Measurements from ENCODE around the gene SEMA5B. TPM values are rescaled to one million over a fixed set of nuclear protein-coding genes. Genes with fewer than 3 reads are reported as not detected.

SEMA5B gene
- total and polyA plus RNA-seq, 2 of the 4 experiments (the other 2 are of a cell fraction) = not detected

DNA sequence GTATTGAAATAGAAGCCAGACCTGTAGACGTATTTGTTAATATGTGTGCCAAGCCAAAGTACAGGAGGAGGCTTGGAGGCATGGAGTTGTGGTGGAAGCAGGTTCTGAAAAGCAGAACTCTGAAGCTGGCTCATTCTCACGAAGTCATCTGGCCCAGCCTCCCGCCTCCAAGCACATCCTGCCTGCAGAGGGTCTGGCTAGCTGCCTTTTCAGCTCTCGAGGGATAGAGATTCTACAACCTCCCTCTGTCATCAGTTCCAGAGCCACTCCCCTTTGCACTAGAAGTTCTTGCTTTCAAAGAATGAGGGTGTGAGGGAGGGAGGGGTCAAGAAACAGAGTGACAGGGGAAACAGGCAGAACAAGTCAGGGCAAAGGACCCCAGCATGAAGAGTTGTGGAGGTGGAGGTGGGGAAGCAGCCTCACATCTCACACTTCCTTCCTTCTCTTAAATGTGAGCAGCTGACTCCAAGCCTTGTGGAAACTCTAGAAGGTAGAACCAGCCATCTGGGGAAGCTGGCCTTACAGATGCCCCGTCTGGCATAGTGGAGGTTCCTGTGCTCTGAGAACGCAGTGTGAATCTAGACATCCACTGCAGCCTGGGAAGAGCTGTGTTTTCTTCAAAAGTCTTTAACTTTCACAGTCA, 137.4 kb downstream of the SEMA5B start:
- no peak overlapping the region for H3K14ac ChIP-seq (replicated peaks; ENCODE audit: low read depth, low read length)
- no peaks in the 10 kb centered on the region for H3K79me1 ChIP-seq (ENCODE audit: low read depth in 1 of 2, low read length in 2 of 2)
- no TSS peak for BruUV-seq (replicated peaks)
- H2AFZ ChIP-seq (replicated peaks; ENCODE audit: low read length, poor library complexity) = no peak overlapping the region
- H3K23ac ChIP-seq (ENCODE audit: low read depth, low read length) = no peak overlapping the region
- no peak overlapping the region for H2BK20ac ChIP-seq (ENCODE audit: low read depth, low read length)
- H3K9me1 ChIP-seq (ENCODE audit: insufficient read depth, low read length) = no peaks in the 10 kb centered on the region
- H4K5ac ChIP-seq (ENCODE audit: low read depth, low read length) = no peak overlapping the region
- H3K9me3 ChIP-seq (ENCODE audit: control insufficient read depth, insufficient read depth, low read length) = no peaks in the 10 kb centered on the region
- no peak overlapping the region for H4K91ac ChIP-seq (ENCODE audit: insufficient read depth, low read depth, low read length)
- no peak overlapping the region for H3K18ac ChIP-seq (ENCODE audit: low read depth, low read length)
- no peak overlapping the region for H2BK120ac ChIP-seq (ENCODE audit: low read depth, low read length)
- no peak overlapping the region for H2BK5ac ChIP-seq (ENCODE audit: low read depth, low read length, poor library complexity, severe bottlenecking)
- TF ChIP-seq NFE2L2 (IDR thresholded peaks at IDR 0.05; ENCODE audit: low read depth, low read length) (no peak), RCOR1 (IDR thresholded peaks at IDR 0.05; ENCODE audit: insufficient replicate concordance, low read length) (no peak), MAFK (IDR thresholded peaks at IDR 0.05; ENCODE audit: low read depth, low read length) (no peak), RAD21 (IDR thresholded peaks at IDR 0.05; ENCODE audit: low read length) (no peak), CHD1 (IDR thresholded peaks at IDR 0.05; ENCODE audit: low read depth, low read length) (no peak), POLR2A (IDR thresholded peaks at IDR 0.05; ENCODE audit: low read depth, low read length) (no peak), MAZ (IDR thresholded peaks at IDR 0.05; ENCODE audit: borderline replicate concordance, low read depth, low read length) (no peak), BHLHE40 (IDR thresholded peaks at IDR 0.05; ENCODE audit: low read depth, low read length) (no peak), MXI1 (IDR thresholded peaks at IDR 0.05; ENCODE audit: borderline replicate concordance, low read depth, low read length) (no peak), RFX5 (IDR thresholded peaks at IDR 0.05; ENCODE audit: low read depth, low read length) (no peak), CEBPB (IDR thresholded peaks at IDR 0.05; ENCODE audit: low read depth, low read length) (no peak)
- TF ChIP-seq, protein P1, sequence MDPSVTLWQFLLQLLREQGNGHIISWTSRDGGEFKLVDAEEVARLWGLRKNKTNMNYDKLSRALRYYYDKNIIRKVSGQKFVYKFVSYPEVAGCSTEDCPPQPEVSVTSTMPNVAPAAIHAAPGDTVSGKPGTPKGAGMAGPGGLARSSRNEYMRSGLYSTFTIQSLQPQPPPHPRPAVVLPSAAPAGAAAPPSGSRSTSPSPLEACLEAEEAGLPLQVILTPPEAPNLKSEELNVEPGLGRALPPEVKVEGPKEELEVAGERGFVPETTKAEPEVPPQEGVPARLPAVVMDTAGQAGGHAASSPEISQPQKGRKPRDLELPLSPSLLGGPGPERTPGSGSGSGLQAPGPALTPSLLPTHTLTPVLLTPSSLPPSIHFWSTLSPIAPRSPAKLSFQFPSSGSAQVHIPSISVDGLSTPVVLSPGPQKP (IDR thresholded peaks at IDR 0.05; ENCODE audit: borderline replicate concordance, low read depth, low read length) = no peak
- H3K4me3 ChIP-seq (ENCODE audit: insufficient read depth, low read depth, low read length) = no peak overlapping the region
- H4K8ac ChIP-seq (ENCODE audit: low read depth in 2 of 2, low read length in 2 of 2) = no peak overlapping the region
- H3K4me1 ChIP-seq (ENCODE audit: control insufficient read depth, insufficient read depth, low read length) = no peaks in the 10 kb centered on the region; the same call in 1 of the 2 replicates
- no peaks in the 10 kb centered on the region for H4K20me1 ChIP-seq (ENCODE audit: insufficient read depth, low read length)
- no peak overlapping the region for H3K4me2 ChIP-seq (ENCODE audit: low read depth, low read length)
- no peak overlapping the region for H3K4ac ChIP-seq (ENCODE audit: low read depth, low read length)
- POLR2A ChIA-PET (ENCODE audit: unreplicated experiment) = no interaction called here
- H3K36me3 ChIP-seq (ENCODE audit: control insufficient read depth, insufficient read depth, low read length) = no peaks in the 10 kb centered on the region
- no peak overlapping the region for H3K27ac ChIP-seq (ENCODE audit: insufficient read depth, low read length)
- no peak overlapping the region for H2AK9ac ChIP-seq (replicated peaks; ENCODE audit: low read depth, low read length, poor library complexity)
- no peak overlapping the region for H3K9ac ChIP-seq (ENCODE audit: low read depth, low read length)
- in situ Hi-C loops (cut with MboI; ENCODE audit: low sequenced_read_pairs) (no loop called here), intact Hi-C loops (cut with micrococcal nuclease) (no loop called here), dilution Hi-C loops (cut with HindIII; ENCODE audit: low sequenced_read_pairs, unreplicated experiment) (no loop called here)
- WGBS, 2 experiments (ENCODE audit: extremely low coverage in 2 of 2, insufficient read length in 1 of 2) = no CpG with 5 or more reads among the region's 6 CpGs
- peaks cover 12% of the 10 kb centered on the region for H3K27me3 ChIP-seq (ENCODE audit: control insufficient read depth, insufficient read depth, low read length)
- peak; percentile 42 for DNase-seq
- no peak overlapping the region for H3K56ac ChIP-seq (ENCODE audit: extremely low read depth, insufficient read depth, low read length)
- H2BK15ac ChIP-seq (ENCODE audit: low read depth, low read length) = no peak overlapping the region
- H2AK5ac ChIP-seq (ENCODE audit: low read depth, low read length) = no peak overlapping the region
- ATAC-seq (ENCODE audit: low read depth) = peak; percentile 81
- CTCF ChIA-PET = no interaction called here

All from IMR-90 (cell line).